Measurements from ENCODE around the gene KRT3. TPM values are rescaled to one million over a fixed set of nuclear protein-coding genes. Genes with fewer than 3 reads are reported as not detected.
"Not testable (repeated sequence)": the region's sequence is repeated elsewhere in the genome, so short reads cannot be mapped to it uniquely, and the experiment has no call there.

The KRT3 gene
- total and polyA plus RNA-seq, 12 donors = not detected

DNA sequence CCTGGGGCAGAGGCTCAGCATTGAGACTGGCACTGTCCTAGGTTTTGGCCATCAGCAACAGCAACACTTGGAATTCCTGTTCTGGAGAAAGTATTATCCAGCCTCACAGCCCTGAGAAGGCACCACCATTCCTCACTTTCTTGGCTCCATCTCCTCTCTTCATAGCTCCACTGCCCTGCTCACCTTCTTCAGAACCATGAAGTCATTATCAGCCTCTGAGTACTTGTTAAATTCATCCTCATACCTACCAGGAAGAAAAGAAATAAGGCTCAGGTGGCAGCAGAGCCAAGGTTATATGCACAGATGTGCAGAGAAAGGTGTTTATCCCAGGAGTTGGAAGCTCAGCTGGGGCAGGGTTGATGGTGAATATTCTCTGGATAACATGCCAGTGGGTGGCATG is 44.1 kb downstream of the KRT3 start:
- TF ChIP-seq POLR2A (IDR thresholded peaks at IDR 0.05) = no peak
- TF ChIP-seq, protein P1, sequence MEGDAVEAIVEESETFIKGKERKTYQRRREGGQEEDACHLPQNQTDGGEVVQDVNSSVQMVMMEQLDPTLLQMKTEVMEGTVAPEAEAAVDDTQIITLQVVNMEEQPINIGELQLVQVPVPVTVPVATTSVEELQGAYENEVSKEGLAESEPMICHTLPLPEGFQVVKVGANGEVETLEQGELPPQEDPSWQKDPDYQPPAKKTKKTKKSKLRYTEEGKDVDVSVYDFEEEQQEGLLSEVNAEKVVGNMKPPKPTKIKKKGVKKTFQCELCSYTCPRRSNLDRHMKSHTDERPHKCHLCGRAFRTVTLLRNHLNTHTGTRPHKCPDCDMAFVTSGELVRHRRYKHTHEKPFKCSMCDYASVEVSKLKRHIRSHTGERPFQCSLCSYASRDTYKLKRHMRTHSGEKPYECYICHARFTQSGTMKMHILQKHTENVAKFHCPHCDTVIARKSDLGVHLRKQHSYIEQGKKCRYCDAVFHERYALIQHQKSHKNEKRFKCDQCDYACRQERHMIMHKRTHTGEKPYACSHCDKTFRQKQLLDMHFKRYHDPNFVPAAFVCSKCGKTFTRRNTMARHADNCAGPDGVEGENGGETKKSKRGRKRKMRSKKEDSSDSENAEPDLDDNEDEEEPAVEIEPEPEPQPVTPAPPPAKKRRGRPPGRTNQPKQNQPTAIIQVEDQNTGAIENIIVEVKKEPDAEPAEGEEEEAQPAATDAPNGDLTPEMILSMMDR (IDR thresholded peaks at IDR 0.05) = no peak
- peaks cover 19% of the 10 kb centered on the region for H3K27me3 ChIP-seq
- H3K36me3 ChIP-seq (replicated peaks in 1 of 2) = no peaks in the 10 kb centered on the region
- no peak overlapping the region for H3K27ac ChIP-seq
- DNase-seq = no peak
- no peak overlapping the region for H3K4me3 ChIP-seq
- intact Hi-C loops (cut with DNase I) = no loop called here
- H3K4me1 ChIP-seq (replicated peaks in 1 of 2) = no peaks in the 10 kb centered on the region
- no peaks in the 10 kb centered on the region for H3K9me3 ChIP-seq (replicated peaks in 1 of 3)

- H3K9me3 ChIP-seq (replicated peaks in 1 of 3); H3K36me3 ChIP-seq (replicated peaks in 1 of 2); DNase-seq; H3K27ac ChIP-seq; H3K4me3 ChIP-seq; intact Hi-C loops (cut with DNase I); H3K4me1 ChIP-seq (replicated peaks in 1 of 2): not testable (repeated sequence)
- WGBS, 4 donors = 31 to 44% (median 36%) methylated on average over 3 of the region's 3 CpGs
- peaks cover 24% of the 10 kb centered on the region for H3K27me3 ChIP-seq
Observed at GRCh38 chr12:52750532-52750931, 45.4 kb downstream of the KRT3 start.

- 68 to 78% (median 72%) methylated on average over 3 of the region's 3 CpGs for WGBS, 4 donors
- Histone ChIP-seq H3K4me3 (no peak overlapping the region), H3K36me3 (replicated peaks in 1 of 2) (no peaks in the 10 kb centered on the region), H3K27ac (no peak overlapping the region), H3K4me1 (replicated peaks in 1 of 2) (no peaks in the 10 kb centered on the region), H3K27me3 (peaks cover 30% of the 10 kb centered on the region), H3K9me3 (replicated peaks in 1 of 3) (no peaks in the 10 kb centered on the region)
- no peak for DNase-seq
- TF ChIP-seq POLR2A (IDR thresholded peaks at IDR 0.05) = no peak
- TF ChIP-seq, protein P1 (IDR thresholded peaks at IDR 0.05) = no peak
- intact Hi-C loops (cut with DNase I) = no loop called here
Observed at GRCh38 chr12:52749827-52750226, 46.1 kb downstream of the KRT3 start.

DNA sequence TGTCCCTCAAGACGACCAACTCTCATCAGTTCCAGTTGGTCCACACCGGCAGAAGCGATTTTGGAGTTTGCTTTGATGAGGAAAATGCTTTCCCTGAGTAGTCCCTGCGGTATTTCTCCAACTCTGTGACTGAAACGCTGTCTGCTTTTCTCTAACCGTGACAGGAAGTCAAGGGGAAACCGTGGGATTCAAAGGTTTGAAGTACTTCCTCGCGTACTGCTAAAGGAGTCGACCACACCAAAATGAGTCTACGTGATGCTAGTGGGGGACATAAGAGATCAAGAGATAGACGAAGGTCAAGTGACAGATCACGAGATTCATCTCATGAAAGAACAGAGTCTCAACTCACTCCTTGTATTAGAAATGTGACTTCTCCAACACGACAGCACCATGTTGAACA is 47.3 kb downstream of the KRT3 start:
- WGBS, 4 donors = 66 to 77% (median 69%) methylated on average over 14 of the region's 14 CpGs
- H3K27ac ChIP-seq = no peak overlapping the region
- DNase-seq = no peak

DNA sequence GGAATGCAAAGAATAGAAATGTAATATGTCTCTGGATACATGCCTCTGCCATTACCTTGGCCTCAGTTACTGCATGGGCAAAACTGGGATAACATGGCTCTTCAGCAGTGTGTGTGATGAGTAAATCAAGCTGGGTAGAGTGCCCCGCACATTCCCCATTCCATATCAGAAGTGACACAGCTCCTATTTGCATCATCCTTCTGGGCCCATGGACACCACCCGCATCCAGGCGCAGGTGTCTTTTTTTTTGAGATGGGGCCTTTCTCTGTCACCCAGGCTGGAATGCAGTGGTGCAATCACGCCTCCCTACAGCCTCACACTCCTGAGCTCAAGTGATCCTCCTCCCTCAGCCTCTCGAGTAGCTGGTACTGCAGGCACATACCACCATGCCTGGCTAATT is 50.4 kb downstream of the KRT3 start:
- no peaks in the 10 kb centered on the region for H3K4me1 ChIP-seq (replicated peaks in 1 of 2)
- DNase-seq = no peak
- WGBS, 4 donors = 63 to 82% (median 72%) methylated on average over 5 of the region's 5 CpGs
- no peaks in the 10 kb centered on the region for H3K36me3 ChIP-seq (replicated peaks in 1 of 2)
- peaks cover 44% of the 10 kb centered on the region for H3K27me3 ChIP-seq
- no peak overlapping the region for H3K27ac ChIP-seq
- no peak overlapping the region for H3K4me3 ChIP-seq
- TF ChIP-seq POLR2A (IDR thresholded peaks at IDR 0.05) = no peak
- TF ChIP-seq, protein P1 (IDR thresholded peaks at IDR 0.05) = no peak
- H3K9me3 ChIP-seq (replicated peaks in 1 of 3) = no peaks in the 10 kb centered on the region
- intact Hi-C loops (cut with DNase I) = no loop called here

More for the DNA sequence above, 47.3 kb downstream of the KRT3 start:
- Histone ChIP-seq H3K9me3 (replicated peaks in 1 of 3) (no peaks in the 10 kb centered on the region), H3K36me3 (replicated peaks in 1 of 2) (no peaks in the 10 kb centered on the region), H3K4me3 (no peak overlapping the region), H3K27me3 (peaks cover 30% of the 10 kb centered on the region), H3K4me1 (replicated peaks in 1 of 2) (no peaks in the 10 kb centered on the region)
- TF ChIP-seq, protein P1 (IDR thresholded peaks at IDR 0.05) = no peak
- no peak for TF ChIP-seq POLR2A (IDR thresholded peaks at IDR 0.05)
- intact Hi-C loops (cut with DNase I) = no loop called here
